Lower lobe of right lung (tissue), 2 donors: ENCODE results near the gene MLLT11. TPM values are rescaled to one million over a fixed set of nuclear protein-coding genes. Genes with fewer than 3 reads are reported as not detected.
A peak's percentile ranks its signal among the peaks of the same experiment; 100 is the strongest.

Experiments
- ATAC-seq, 2 donors: fragments of 200-7000 bp; cut with Tn5 transposase; one replicate each; pipeline ENCODE4 v1.9.1; 2020 to 2022; ENCODE audit warnings: mild to moderate bottlenecking in 2 of 2, moderate library complexity in 2 of 2
- DNase-seq: peaks from one replicate; pipeline ENCODE4 v3.0.0-alpha.2; 2020
- H3K27ac ChIP-seq: fragments of 200-600 bp; one replicate; pipeline ENCODE4 v1.8.0; 2022
- H3K27me3 ChIP-seq: fragments of 200-600 bp; one replicate; pipeline ENCODE4 v1.8.0; 2022; ENCODE audit warnings: low read depth
- H3K36me3 ChIP-seq: fragments of 200-600 bp; one replicate; pipeline ENCODE4 v1.8.0; 2022; ENCODE audit warnings: mild to moderate bottlenecking
- H3K4me1 ChIP-seq: fragments of 200-600 bp; one replicate; pipeline ENCODE4 v1.8.0; 2022
- H3K4me3 ChIP-seq: fragments of 200-600 bp; one replicate; pipeline ENCODE4 v1.8.0; 2022; ENCODE audit warnings: mild to moderate bottlenecking
- H3K9me3 ChIP-seq: fragments of 200-600 bp; one replicate; pipeline ENCODE4 v1.8.0; 2022
- intact Hi-C: fragments of 100-400 bp; cut with DNase I; formaldehyde crosslinking; loops from one replicate; pipeline ENCODE4 v1.11.0; 2022
- total RNA-seq: library from RNA; stranded (reverse); fragmentation: NEBNext Ultra II Directional; extraction: Animal tissue kit (Norgen Biotek cat#: 25700); gene quantifications from one replicate; pipeline ENCODE4 v1.2.1, GENCODE V29; 2021
- TF ChIP-seq, protein P1 (sequence below): fragments of 200-600 bp; IDR thresholded peaks from one replicate; pipeline ENCODE4 v1.8.0; 2022; ENCODE audit warnings: antibody characterized with exemption, mild to moderate bottlenecking
- donor health status: DM: no; HTN: yes; CAD: no; lungs with severe emphysema.

The MLLT11 gene
- total RNA-seq, 1 donor from 2014 or later = 0.56 TPM

DNA sequence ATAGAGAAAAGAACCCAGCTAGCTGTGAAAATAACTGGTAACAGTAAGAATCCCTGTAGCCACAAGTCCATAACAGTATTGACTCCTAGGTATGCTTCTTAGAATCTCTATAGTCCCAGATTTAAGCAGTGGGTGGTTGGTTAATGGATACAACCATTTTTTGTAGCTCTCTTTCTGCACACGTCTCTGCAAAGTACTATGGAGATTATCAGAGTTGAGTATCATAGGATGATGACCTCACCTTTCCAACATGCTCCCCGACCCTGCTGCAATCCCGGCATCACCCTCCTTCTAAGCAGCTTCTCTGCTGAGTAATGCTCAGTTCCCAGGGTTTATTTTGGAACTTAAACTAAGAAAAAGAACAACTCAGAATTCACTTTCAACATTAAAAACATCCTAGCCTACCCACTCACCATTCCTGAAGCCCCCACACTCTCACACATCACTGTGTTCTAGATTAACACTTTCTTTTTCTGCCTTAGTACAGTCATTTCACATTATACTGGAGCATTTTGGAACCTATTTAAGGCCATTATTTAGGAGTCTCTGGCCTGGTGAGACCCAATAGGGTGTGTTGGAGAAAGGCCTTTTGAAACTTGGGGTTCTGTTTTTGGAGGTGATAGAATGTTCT is 2.7 kb downstream of the MLLT11 start:
- TF ChIP-seq, protein P1, sequence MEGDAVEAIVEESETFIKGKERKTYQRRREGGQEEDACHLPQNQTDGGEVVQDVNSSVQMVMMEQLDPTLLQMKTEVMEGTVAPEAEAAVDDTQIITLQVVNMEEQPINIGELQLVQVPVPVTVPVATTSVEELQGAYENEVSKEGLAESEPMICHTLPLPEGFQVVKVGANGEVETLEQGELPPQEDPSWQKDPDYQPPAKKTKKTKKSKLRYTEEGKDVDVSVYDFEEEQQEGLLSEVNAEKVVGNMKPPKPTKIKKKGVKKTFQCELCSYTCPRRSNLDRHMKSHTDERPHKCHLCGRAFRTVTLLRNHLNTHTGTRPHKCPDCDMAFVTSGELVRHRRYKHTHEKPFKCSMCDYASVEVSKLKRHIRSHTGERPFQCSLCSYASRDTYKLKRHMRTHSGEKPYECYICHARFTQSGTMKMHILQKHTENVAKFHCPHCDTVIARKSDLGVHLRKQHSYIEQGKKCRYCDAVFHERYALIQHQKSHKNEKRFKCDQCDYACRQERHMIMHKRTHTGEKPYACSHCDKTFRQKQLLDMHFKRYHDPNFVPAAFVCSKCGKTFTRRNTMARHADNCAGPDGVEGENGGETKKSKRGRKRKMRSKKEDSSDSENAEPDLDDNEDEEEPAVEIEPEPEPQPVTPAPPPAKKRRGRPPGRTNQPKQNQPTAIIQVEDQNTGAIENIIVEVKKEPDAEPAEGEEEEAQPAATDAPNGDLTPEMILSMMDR = no peak
- Histone ChIP-seq H3K9me3 (no peaks in the 10 kb centered on the region), H3K27ac (no peak overlapping the region), H3K36me3 (no peaks in the 10 kb centered on the region), H3K4me3 (no peak overlapping the region), H3K4me1 (peaks cover 20% of the 10 kb centered on the region), H3K27me3 (no peaks in the 10 kb centered on the region)
- ATAC-seq (no peak), DNase-seq (no peak)
- intact Hi-C loops = no loop called here

DNA sequence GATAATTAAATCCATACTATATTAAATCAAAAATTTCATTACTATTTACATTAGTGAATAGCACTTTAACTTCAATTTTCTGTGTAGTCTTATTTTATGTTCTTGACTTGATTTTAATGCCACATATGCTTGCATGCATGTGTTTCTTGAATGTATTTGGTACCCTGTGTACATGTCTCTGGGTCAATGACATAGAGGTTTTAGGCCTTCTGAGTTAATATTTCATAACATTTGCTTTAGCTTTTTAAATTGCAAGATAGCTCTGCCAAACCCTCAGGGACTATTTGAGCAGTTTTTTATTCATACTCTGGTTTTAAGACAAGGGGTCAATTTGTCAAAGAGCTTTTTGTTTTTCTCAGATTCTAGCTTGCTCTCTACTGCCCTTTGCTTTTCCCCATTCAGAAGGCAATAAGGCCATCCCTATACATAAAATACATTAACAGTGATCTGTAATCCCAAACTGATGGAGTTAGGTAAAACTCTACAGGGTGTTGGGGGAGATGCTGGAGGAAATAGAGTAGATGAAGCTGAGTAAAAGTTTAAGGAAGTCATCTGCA is 5.0 kb downstream of the MLLT11 start:
- TF ChIP-seq, protein P1 = no peak
- Histone ChIP-seq H3K4me3 (no peak overlapping the region), H3K4me1 (peaks cover 18% of the 10 kb centered on the region), H3K27ac (no peak overlapping the region), H3K36me3 (no peaks in the 10 kb centered on the region), H3K9me3 (no peaks in the 10 kb centered on the region), H3K27me3 (no peaks in the 10 kb centered on the region)
- ATAC-seq (no peak), DNase-seq (no peak)
- intact Hi-C loops = no loop called here

DNA sequence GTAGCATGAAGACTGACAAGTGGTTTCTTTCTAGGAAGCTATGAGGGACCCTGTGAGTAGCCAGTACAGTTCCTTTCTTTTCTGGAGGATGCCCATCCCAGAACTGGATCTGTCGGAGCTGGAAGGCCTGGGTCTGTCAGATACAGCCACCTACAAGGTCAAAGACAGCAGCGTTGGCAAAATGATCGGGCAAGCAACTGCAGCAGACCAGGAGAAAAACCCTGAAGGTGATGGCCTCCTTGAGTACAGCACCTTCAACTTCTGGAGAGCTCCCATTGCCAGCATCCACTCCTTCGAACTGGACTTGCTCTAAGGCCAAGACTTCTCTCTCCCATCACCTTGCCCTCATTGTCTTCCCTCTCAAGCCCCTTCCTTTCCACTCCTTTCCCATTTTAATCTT is 7.0 kb downstream of the MLLT11 start:
- Histone ChIP-seq H3K4me3 (no peak overlapping the region), H3K9me3 (no peaks in the 10 kb centered on the region), H3K36me3 (no peaks in the 10 kb centered on the region), H3K4me1 (peaks cover 22% of the 10 kb centered on the region), H3K27ac (no peak overlapping the region), H3K27me3 (no peaks in the 10 kb centered on the region)
- TF ChIP-seq, protein P1 = no peak
- ATAC-seq (no peak), DNase-seq (no peak)
- intact Hi-C loops = no loop called here

DNA sequence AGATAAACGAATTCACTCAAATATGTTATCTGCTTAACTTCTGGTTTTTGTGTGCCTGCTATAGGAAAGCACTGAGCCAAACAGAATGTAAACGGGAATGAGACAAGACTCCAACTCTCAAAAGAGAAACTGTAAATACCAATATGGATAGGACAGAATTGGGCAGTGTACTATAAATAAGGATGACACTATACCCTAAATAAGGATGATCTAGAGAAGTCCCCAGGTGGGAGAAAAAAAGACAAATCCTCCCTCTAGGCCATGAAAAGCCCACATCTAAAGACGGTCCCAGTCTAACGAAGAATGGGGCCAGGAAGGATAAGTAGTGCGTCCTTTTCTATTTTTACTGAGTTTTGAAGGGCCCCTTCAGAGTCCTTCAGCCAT is 8.9 kb downstream of the MLLT11 start:
- ATAC-seq (no peak), DNase-seq (no peak)
- intact Hi-C loops = no loop called here
- Histone ChIP-seq H3K27ac (peak overlapping the region; percentile 97), H3K9me3 (no peaks in the 10 kb centered on the region), H3K36me3 (no peaks in the 10 kb centered on the region), H3K4me3 (peak overlapping the region; percentile 88), H3K27me3 (no peaks in the 10 kb centered on the region), H3K4me1 (peaks cover 22% of the 10 kb centered on the region)
- TF ChIP-seq, protein P1 = no peak

DNA sequence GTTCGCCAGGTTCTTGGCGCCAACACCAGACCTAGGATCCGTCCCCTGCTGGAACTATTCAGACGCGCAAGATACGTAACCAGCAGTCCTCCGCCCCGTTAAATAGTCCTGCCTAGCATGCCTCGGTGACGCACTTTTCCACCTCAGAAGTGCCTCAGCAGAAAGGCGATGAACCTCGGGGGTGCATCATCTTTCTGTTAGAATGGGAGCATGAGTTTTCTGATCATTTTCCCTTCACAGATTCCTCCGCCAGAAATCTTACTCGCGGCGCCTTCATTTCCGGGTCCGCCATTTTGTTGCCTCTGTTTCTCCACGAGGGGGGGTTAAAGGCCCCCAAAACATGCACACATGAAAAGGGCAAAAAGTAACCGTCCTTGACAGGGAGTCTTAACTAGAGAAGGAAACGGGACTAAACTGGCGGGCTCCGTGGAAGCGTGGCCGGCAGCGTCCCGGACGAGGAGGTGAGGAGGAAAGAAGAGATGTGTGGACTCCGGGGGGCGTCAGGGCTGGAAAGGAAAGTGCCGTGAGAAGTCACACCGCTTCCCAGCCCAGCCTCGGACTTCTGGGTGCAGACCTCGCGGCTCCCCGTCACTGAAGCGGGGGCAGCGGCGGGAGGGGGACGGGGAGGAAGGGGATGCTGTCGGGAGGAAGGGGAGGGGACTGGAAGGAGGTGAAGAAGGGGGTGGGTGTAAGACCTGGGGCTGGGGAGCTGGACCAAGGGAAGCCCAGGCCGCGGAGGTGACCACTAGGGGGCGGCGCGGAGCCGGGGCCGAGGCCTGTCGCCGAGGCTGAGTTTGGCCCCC is 10.5 kb downstream of the MLLT11 start, which contains the start of gene GABPB2:
GABPB2 (plus strand) TSS at position 288 of the 803 bp plus-strand sequence. CDS start 17,429 bp downstream, outside the sequence.
- DNase-seq = peak; percentile 93
- no peaks in the 10 kb centered on the region for H3K9me3 ChIP-seq
- peak within 1 kb of the TSS; percentile 97 for H3K27ac ChIP-seq
- intact Hi-C loops = no loop called here
- H3K27me3 ChIP-seq = no peaks in the 10 kb centered on the region
- H3K36me3 ChIP-seq = no peaks in the 10 kb centered on the region
- peak; percentile 96 to 98 for ATAC-seq
- peaks cover 22% of the 10 kb centered on the region for H3K4me1 ChIP-seq
- TF ChIP-seq, protein P1 = peak; percentile 91
- peak within 1 kb of the TSS; percentile 88 for H3K4me3 ChIP-seq
